ENCODE measurements around the gene SECTM1. TPM values are rescaled to one million over a fixed set of nuclear protein-coding genes. Genes with fewer than 3 reads are reported as not detected.

The SECTM1 gene
- total RNA-seq, 1 donor = 15.1 TPM

DNA sequence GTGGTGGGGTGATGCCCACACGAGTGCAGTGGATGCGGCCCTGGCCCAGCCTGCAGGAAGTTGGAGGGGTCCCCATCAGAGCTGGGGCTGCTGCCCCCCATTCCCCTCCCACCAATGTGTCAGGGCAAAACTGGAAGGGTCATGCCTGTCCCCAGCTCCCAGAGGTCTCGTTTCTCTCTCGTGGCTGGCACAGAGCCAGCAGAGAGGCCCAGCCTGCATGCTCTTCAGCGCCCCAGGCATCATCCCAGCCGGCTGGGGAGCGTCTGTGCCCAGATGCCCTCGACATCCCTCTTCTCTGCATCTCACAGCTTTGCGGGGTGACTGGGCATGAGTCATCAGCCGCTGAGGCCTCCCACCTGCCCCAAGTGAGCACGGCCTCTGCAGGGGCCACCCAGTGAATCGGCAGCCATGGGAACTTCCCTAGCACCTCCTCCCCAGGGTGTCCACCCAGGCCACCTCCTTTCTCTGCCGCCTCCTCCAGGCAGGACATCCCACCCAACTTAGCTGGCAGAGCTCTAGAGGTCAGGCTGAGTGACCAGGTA is 50.3 kb downstream of the SECTM1 start:
- DNase-seq (ENCODE audit: low read depth in 2 of 3, low spot score in 2 of 3) = peak in 2 of 3 donors; percentile 77

DNA sequence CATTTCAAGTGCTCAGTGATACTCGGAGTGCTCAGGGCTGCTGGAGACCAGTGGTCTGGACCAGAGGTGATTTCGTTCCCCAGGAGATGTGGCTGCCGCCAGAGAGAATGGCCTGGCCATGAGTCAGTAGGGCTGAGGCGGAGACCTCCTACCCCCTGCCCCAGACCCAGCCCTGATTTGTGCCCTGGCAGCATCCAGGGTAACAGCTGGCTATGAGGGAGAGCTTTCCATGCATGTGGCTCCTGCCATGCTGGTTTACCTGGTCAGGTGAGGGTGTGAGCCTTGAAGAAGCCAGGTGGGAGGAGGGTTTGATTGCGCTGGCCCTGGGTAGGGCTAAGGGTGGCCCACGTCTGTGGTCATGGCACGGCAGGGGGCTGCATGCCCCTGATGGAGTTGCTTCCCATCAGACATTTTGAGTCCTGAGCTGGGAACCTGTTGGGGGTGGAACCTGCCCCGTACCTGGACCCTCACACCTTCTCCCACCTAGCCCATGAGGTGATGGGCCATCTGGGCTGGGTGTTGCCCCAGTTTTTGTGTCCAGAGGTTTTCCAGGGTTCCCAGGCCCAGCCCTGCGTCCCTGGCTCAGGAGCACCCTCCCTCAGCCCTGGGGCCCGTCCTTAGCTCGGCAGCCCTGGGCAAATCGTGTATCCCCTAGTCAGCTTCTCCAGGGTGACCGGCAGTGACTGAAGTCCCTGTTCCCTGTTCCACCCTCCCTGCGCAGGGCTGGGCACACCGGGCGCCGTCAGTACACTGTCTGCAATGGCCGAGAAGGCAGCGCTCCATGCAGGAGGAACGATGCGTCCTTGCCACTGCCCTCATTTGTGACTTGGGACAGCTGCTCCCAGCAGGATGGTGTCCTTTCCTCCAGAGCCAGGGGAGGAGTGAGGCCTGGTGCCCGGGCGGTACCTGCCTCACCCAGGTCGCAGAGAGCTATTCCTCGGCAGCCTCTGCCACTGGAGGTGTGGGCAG is 51.0 kb downstream of the SECTM1 start:
- DNase-seq (ENCODE audit: low read depth in 2 of 3, low spot score in 2 of 3) = no peak

DNA sequence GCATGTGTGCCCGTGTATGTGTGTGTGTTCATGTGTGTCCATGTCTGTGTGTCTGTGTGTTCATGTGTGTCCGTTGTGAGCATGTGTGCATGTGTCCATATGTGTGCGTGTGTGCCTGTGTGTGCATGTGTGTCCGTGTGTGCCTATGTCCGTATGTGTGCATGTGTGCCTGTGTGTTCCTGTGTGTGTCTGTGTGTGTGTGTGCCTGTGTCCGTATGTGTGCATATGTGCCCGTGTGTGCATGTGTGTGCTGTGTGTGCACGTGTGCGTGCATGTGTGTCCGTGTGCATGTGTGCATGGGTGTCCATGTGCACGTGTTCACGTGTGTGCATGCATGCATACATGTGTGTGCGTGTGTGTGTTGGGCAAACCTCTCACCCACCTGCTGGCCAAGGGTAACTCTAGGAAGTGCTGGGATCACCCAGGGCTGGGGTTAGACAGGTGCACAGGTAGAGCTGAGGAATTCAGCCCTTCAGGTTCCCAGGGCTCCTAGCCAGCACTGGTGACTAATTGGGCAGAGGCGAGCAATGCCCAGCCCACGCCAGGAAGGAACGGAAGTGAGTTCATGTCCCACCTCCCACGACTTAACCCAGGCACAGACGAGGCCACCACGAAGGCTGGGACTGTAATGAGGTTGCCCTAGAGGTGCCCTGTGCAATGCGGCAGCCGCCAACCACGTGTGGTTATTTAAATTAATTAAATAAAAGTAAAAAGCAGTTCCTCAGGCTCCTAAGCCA is 51.9 kb downstream of the SECTM1 start:
- no peak for DNase-seq (ENCODE audit: low read depth in 2 of 3, low spot score in 2 of 3)

DNA sequence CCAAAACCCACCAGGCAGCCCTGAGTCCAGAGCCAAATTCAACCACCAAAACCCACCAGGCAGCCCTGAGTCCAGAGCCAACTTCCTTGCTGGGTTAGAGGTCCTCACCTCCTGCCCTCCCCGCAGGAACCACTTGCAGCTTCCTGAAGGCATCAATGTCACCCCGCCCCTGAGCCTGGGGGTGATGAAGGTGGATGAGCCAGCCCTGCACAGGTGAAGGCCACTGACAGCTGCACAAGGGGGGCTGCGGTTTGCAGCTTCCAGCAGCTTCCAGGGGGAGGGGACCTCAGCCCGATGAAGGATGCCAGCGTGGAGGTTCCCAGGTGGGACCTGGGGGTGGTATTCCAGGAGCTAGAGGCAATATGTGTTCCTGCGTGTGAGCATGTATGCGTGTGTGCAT is 52.5 kb downstream of the SECTM1 start:
- no peak for DNase-seq (ENCODE audit: low read depth in 2 of 3, low spot score in 2 of 3)

DNA sequence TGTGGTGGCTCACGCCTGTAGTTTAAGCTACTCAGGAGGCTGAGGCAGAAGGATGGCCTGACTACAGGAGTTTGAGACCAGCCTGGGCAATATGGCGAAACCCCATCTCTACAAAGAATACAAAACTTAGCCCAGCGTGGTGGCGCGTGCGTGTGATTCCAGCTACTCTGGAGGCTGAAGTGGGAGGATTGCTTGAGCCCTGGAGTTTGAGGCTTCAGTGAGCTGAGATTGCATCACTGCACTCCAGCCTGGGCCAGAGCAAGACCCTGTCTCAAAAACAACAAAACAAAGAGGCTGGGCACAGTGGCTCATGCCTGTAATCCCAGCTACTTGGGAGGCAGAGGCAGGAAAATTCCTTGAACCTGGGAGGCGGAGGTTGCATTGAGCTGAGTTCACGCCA is 53.0 kb downstream of the SECTM1 start:
- DNase-seq (ENCODE audit: low read depth in 2 of 3, low spot score in 2 of 3) = no peak

DNA sequence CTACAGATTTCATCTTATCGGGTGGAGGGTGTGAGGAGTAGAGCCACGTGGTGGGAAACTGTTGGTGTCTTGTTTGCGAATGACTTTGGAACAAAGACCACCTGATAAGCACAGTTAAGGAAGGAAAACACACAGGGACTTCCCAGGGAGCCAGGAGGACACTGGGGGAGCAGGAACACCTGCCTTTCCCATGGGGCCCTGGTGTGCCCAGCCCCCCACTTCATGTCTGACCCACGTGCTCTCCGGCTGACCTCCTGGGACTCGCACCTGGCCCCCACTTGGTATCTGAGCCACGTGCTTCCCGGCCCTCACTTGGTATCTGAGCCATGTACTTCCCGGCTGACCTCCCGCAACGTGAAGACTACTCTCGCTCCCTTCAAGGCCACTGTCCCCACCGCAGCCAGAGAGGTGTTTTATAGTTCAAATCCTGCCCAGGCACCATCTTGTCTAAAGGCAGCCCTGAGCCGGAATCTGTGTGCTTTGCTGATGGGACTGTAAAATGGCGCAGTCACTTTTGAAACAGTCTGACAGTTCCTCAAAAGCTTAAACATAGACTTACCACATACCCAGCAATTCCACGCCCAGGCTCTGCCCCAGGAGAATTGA is 54.7 kb downstream of the SECTM1 start:
- no peak for DNase-seq (ENCODE audit: low read depth in 2 of 3, low spot score in 2 of 3)

DNA sequence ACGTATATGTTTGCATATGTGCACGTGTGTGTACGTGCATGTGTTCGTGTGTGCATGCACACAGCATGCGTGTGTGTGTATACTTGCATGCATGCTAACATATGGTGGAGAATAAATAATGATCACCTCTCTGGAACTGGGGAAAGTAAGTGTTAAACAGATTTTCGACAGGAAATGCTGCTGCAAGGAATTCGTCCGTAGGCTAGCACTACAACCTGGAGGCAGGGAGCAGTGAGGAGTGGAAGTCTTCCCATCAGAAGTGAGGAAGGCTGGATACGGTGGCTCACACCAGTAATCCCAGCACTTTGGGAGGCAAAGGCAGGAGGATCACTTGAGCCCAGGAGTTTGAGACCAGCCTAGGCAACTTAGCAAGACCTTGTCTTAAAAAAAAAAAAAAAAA is 55.3 kb downstream of the SECTM1 start:
- no peak for DNase-seq (ENCODE audit: low read depth in 2 of 3, low spot score in 2 of 3)

DNA sequence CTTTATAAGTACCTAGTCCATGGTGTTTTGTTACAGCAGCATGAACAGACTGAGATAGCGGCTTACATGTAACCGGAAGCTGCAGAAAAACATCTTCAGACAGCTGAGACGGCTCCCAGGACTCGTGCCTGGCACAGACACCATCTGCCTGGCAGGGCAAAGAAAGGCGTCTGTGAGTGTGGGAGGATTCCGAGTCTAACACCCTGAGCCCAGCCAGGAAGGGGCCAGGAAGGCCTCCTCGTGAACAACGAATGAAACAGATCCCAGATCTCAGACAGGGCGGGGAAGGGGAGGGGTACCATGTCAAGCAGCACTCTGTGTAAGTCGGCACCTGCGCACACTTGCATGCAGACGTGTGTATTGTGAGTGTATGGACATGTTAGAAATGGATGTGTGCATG is 55.7 kb downstream of the SECTM1 start:
- no peak for DNase-seq (ENCODE audit: low read depth in 2 of 3, low spot score in 2 of 3)

DNA sequence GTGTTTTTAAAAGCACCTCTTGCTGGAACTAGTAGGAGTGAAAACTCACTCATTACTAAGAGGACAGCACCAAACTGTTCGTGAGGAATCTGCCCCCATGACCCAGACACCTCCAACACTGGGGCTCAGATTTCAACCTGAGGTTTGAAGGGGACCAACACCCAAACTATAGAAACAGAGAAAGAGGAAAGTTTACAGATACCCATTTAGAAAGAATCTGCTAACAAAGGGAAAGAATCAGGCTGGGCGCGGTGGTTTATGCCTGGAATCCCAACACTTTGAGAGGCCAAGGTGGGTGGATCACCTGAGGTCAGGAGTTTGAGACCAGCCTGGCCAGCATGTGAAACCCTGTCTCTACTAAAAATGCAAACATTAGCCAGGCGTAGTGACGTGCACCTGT is 56.6 kb downstream of the SECTM1 start:
- DNase-seq (ENCODE audit: low read depth in 2 of 3, low spot score in 2 of 3) = no peak

DNA sequence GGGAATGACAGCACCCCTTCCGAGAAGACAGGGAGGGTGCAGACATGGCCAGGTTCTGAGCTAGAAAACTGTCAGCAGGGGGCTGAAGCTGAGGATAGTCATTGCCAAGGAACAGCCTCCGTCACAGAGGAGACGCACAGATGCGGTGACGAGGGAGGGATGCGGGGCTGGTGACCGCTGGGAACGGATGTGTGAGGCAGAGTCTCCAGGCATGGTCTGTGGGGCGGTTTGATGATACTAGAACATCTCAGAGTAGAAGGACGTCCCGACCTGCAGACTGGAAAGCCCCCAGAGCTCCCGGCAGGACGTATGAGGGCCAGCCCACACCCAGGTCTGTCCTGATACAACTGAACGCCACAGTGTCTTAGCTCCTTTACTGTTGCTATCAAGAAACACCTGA is 58.2 kb downstream of the SECTM1 start:
- no peak for DNase-seq (ENCODE audit: low read depth in 2 of 3, low spot score in 2 of 3)

DNA sequence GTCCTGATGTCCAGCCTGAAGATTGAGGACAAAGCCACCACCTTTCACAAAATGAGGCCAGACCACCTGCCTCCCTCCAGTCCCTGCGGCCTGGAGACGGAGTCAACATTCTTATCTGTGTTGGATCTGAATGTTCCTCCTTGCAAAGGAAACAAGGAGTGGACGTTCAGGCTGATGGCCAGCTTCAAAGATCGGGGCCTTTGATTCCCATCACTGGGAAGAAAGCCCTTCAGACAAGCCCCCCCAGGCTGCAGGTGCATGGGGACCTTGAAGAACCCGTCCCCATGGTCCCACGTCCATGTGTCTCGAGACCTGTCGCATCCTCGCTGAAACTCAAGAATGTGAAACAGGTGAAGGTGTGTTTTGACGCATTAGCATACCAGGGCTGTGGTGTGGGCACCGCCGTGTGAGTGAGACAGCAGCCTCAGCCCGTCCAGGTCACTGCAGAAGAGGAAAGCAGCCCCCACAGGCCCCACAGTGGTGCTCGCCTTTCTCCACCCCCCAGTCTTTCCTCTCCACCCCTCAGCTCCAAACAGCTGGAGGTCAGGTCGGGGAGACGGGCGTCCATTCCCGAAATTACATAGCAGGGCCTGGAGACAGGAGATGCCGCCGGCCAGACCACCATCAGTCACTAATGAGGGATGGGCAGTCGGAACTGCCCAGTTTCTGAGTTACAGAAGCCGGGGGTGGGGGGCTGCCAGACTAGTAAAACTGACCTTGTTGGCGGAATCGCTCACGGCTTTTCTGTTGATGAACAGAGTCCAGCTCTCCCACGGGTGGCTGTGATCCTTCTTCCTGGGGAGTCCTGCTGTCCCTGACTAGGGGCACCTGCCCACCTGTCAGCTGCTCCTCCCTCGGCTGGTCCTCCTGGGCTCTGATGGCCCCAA is 59.2 kb downstream of the SECTM1 start:
- DNase-seq (ENCODE audit: low read depth in 2 of 3, low spot score in 2 of 3) = no peak

DNA sequence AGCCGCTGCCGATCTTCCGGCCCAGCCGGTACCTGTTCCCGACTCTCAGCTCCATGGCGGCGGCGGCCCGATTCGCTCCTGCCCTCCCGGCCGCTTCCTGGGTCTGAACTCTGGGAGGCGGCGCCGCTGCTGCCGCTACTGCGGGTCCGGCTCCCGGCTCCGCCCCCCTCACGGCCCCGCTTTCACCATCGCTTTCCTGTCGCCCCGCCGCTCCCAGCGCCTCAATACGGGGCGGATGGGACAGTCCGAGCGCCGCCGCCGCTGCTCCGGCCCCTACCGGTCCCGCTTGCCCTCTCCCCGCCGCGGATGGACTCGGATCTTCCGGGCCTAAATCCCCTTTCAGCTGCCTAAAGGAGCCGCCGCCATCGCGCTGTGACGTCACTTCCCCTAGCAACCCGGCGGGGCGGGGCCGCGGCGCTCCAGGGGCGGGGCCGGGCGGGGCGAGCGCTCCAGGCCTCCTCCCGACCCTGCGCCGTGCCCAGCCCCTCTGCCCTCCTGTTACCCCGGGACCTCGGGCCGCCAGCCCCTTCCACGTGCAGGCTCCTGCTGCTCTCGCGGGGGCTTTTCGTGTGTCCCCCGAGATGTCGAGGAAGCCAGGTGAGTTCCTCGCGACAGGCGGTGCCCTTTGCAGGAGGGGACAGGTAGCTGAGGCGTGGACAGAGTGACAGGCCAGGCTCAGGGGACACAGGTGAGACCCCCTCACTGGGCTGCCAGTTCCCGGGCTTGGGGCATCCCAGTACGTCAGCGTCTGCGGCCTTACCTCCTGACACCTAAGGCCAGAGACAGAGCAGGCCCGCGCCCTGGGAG is 60.0 kb downstream of the SECTM1 start, which contains the start of gene CSNK1D:
Gene CSNK1D, minus strand, starts transcription at position 374 of the 807 bp plus-strand sequence. Its CDS starts 319 bp downstream, at position 55.
- DNase-seq (ENCODE audit: low read depth in 2 of 3, low spot score in 2 of 3) = peak; percentile 90 to 94 (median 91)

DNA sequence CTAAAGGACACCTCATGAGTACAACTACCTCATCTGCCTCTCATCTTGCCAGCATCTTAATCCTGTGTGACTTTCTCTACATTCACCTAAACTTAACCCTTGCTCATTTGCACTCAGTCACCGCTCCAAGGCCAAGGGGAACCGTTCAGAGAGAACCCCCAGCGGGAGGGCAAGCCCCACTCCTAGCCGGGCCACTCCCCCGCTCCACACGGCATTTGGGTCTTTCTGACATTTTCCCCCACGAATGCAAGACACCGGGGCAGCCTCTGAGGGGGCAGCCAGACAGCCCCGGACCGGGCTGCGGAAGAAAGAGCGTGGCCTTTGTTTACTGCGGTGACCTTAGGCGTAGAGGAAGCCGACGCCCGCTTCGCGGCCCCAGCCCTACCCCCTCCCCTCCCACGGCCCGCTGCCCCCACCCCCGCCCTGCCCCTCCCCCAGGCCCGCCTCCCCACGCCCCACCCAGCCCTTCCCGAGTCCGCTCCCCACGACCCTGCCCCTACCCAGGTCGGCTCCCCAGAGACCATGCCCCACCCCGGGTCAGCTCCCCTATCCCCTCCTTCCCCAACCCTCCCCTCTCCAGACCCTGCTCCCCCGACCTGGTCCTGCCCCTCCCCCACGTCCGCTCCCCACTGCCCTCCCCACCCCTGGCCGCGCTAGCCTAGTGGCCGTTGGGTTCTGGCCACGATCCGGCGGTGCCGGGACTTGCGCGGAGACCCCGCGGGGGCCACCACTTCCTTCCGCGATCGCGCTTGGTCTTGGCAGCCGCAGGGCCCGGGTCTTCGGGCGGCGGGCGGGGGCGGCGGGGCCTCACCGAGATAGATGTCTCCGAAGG is 60.9 kb downstream of the SECTM1 start:
- DNase-seq (ENCODE audit: low read depth in 2 of 3, low spot score in 2 of 3) = peak in 2 of 3 donors; percentile 29 to 42

DNA sequence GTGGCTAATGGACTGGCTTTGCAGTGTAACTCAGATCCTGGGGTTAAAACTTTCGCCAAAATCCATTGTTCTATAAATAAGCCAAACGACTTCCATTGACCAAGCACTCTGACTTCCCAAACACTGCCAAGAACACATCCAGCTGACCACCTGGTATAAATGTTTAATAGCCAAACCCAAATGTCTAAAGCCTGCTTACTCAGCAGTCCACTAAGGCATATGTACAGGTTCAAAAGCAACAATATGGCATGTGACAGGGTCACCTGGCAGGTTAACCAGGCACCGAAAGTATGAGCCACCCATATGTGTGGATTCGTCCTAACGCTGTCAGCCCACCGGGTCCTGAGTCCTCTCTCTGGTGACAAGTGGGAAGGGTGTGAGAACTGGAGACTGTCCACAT is 62.2 kb downstream of the SECTM1 start:
- no peak for DNase-seq (ENCODE audit: low read depth in 2 of 3, low spot score in 2 of 3)
